ES-I3 (cell line): ENCODE data around the gene RPS6KL1.

ENCODE experiments used
- H3K36me3 ChIP-seq: 2 replicates; pipeline ENCODE4 v1.6.1; 2013; ENCODE audit warnings: mild to moderate bottlenecking, low read length, control low read depth, moderate library complexity; ENCODE audit not compliant: insufficient read depth
- H3K4me1 ChIP-seq: 2 replicates; pipeline ENCODE4 v1.6.1; 2013; ENCODE audit warnings: mild to moderate bottlenecking, control low read depth, low read length; ENCODE audit not compliant: insufficient read depth
- H3K9ac ChIP-seq: 2 replicates; pipeline ENCODE4 v1.6.1; 2013; ENCODE audit warnings: low read depth, mild to moderate bottlenecking, low read length, moderate library complexity
- H3K9me3 ChIP-seq: 2 replicates; pipeline ENCODE4 v1.6.1; 2013; ENCODE audit warnings: mild to moderate bottlenecking, low read length, moderate library complexity; ENCODE audit not compliant: control insufficient read depth, insufficient read depth

RPS6KL1 gene

DNA sequence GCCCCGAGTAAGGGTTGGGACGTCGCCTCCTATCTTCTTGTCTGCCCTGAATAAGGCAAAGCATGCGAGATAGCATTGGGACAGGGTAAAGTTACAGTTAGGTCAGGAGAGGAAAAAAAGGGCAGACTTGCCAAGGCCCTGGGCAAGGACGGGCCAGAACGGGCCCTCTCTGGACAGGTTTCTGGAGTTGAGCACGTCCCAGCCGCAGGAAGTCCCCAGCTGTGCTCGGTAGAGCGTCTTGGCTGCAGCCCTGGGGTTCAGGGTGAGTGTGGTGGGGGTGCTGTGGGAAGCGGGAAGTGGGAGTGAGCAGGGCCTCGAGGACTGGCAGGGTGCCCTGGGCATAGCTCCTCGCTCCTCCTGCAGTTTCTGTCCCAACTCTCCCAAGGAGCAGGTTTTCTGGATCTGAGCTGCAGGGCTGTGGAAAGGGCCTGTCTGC lies 5.4 kb downstream of the RPS6KL1 start:
- Histone ChIP-seq H3K4me1 (no peaks in the 10 kb centered on the region), H3K9me3 (no peaks in the 10 kb centered on the region), H3K36me3 (no peaks in the 10 kb centered on the region; the same call in 1 of the 2 replicates), H3K9ac (no peak overlapping the region)

DNA sequence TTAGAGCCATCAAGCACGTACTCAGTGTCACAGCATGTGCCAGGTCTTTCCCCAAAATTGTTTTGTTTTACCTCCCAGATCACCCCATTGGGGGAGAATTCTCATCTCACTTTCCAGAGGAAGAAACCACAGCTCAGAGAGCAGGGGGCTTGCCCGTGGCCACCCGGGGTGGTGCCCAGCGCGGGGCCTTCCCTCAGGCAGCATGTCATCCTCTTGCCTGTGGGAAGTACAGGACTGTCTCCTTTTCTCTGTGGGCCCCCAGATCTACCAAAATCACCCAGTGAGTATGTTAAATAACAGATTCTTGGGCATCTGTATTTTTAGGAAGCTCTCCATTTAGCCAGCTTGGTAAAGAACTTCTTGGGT lies 5.9 kb downstream of the RPS6KL1 start:
- H3K9me3 ChIP-seq = no peaks in the 10 kb centered on the region
- H3K9ac ChIP-seq = no peak overlapping the region
- no peaks in the 10 kb centered on the region; the same call in 1 of the 2 replicates for H3K36me3 ChIP-seq
- no peaks in the 10 kb centered on the region for H3K4me1 ChIP-seq

DNA sequence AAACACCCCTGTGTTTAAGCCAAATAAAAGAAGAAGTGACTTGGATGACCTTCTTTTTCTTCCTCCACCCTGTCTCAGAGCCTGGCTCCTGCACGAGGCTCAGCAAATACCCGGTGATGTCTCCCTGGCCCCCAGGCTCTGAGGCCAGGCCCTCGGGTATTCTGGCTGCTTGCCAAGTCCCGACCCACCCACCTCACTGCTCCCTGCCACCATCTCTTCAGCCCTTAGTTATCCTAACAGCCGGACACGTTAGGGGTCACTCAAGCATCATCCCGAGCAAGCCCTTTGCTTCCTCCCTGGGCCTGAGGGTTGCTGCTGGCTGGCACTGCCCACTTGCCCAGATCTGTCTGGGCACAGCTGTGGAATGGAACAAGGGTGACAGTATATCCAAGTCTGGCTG lies 7.2 kb downstream of the RPS6KL1 start:
- H3K9ac ChIP-seq = no peak overlapping the region
- H3K36me3 ChIP-seq = no peaks in the 10 kb centered on the region; the same call in 1 of the 2 replicates
- no peaks in the 10 kb centered on the region for H3K9me3 ChIP-seq
- H3K4me1 ChIP-seq = no peaks in the 10 kb centered on the region

DNA sequence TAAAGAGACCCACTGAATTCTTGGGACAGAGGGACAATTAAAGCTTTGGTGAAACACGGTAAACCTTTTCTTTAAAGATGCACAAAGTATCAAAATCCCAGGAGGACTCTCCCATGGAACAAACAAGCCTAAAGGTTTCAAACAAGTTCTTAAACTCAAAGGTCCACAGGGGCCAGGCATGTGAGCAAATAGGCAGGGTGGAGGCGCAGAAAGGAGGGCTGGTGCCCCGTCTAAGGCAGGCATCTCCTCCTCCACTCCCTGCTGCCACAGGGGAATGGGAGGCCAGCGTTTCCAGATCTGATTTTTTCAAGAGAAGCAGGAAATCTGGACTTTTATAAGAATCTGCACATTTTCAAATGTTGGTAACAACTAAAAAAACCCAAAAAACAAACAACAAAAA lies 7.6 kb downstream of the RPS6KL1 start:
- H3K4me1 ChIP-seq = no peaks in the 10 kb centered on the region
- no peaks in the 10 kb centered on the region; the same call in 1 of the 2 replicates for H3K36me3 ChIP-seq
- H3K9ac ChIP-seq = no peak overlapping the region
- H3K9me3 ChIP-seq = no peaks in the 10 kb centered on the region

DNA sequence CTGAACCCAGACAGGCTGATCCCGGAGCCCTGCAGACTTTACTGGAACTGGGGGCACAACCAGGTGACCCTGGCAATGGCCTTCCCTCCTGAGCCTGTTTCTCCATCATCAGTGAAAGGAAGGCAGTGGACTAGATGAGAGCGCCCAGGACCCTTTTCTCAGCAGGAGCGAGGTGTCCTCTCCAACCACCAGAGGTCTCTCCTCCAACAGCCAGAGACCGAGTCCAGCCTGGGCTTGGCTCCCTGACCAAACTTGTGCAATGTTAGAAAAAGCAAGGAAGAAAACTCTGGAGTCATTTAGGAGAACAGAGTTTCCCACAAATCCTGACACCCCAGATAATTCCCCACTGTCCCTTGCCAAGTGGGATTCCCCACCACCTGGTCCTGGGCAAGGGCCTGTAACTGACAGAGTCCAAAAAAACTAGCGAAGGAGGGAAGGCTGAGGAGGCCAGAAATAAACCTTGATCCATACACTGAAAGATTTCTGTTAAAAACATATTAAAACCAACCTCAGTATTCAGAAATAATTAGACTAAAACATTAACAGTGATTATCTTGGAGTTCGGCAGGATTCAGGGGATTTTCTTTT lies 9.0 kb downstream of the RPS6KL1 start:
- H3K36me3 ChIP-seq = no peaks in the 10 kb centered on the region; the same call in 1 of the 2 replicates
- H3K9me3 ChIP-seq = no peaks in the 10 kb centered on the region
- no peaks in the 10 kb centered on the region for H3K4me1 ChIP-seq
- no peak overlapping the region for H3K9ac ChIP-seq

DNA sequence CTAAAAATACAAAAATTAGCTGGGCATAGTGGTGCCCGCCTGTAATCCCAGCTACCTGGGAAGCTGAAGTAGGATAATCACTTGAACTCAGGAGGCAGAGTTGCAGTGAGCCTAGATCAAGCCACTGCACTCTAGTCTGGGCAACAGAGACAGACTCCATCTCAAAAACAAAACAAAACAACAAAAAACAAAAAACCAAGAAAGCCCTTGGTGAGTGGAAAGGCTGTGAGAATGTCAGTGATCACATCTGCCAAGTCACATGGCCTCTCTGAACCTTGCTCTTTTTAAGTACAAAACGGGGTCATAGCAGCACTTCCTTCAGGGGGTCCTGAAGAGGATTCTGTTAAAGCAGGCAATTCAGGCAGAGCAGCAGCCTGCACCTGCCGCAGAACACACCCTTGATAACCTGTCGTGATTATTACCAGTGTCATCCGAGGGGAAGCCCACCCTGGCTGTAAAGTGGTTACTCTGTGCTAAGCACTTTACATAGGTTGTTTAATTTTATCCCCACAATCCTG lies 9.6 kb downstream of the RPS6KL1 start:
- H3K36me3 ChIP-seq = no peaks in the 10 kb centered on the region; the same call in 1 of the 2 replicates
- no peak overlapping the region for H3K9ac ChIP-seq
- H3K4me1 ChIP-seq = no peaks in the 10 kb centered on the region
- no peaks in the 10 kb centered on the region for H3K9me3 ChIP-seq

DNA sequence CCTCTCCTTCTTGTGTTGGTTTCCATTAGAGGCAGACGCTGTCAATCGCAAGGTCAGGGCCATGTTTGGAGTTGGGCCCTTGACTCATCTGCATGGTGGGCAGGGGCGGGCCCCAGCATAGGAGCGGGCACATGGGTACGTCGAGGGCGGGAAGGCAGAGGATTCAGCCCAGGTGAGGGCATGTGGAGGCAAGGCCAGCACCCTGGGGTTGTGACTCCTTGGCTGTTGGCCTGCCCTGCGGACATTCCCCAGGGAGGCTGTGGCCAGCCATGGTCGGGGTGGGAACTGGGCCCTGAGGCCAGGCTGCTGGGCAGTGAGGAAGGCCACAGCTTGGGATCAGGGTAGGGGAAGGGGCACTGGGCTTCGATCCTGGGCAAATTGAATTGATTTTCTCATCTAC lies 10.3 kb downstream of the RPS6KL1 start:
- H3K4me1 ChIP-seq = no peaks in the 10 kb centered on the region
- no peaks in the 10 kb centered on the region; the same call in 1 of the 2 replicates for H3K36me3 ChIP-seq
- no peaks in the 10 kb centered on the region for H3K9me3 ChIP-seq
- no peak overlapping the region for H3K9ac ChIP-seq

DNA sequence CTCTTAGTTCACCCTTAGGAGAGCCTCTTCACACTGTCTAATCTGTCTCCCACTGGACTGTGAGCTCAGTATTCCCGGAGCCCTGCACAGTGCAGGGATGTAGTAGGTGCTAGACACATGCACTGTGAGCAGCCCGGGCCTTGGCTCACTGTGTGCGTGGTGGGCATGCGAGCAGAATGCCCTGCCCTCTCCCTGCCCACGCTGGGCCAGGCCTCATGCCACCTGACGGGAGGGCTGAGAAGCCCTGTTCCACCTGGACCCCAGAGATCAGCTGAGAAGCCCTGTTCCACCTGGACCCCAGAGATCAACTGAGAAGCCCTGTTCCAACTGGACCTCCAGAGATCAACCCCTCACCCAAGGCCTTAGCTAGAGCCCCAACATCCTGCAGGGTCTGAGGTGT lies 10.9 kb downstream of the RPS6KL1 start:
- Histone ChIP-seq H3K9me3 (no peaks in the 10 kb centered on the region), H3K4me1 (no peaks in the 10 kb centered on the region), H3K36me3 (no peaks in the 10 kb centered on the region; the same call in 1 of the 2 replicates), H3K9ac (no peak overlapping the region)

DNA sequence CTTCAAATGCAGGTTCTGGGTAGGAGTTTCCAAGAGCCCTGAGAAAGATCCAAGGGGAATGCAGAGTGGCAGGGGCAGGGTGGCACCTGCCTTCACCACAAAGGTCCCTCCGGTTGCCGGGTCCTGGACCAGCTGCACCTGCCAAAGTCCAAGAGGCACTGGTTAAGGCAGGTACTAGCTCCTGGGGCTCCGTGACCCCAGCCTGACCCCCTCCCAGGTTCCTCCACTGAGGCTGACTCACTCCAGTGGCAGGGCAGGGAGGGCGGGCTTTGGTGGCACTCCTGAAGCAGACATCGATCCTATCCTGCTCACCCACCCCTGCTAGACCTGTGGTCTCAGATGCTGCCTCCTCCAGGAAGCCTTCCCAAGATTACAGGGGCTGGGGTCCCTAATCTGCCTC lies 11.4 kb downstream of the RPS6KL1 start:
- Histone ChIP-seq H3K36me3 (no peaks in the 10 kb centered on the region), H3K9me3 (no peaks in the 10 kb centered on the region), H3K9ac (no peak overlapping the region), H3K4me1 (no peaks in the 10 kb centered on the region)

DNA sequence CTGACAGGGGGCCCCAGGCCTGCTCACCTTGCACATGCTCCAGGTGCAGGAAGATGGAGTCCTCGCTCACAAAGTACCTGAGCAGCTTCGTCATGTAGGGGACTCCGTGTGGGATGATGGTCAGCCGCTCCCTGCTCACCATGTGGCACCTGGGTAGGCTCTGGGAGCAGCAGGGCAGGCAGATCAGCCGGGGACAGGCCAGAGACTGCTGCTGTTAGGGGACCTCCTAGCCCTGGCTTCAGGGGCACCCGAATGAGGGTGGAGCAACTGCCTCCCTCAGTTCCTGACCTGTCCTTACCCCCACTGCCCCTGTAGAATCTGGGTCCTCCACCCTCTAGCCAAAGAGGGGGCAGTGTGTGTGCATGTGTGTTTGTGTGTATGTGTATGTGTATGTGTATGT lies 11.8 kb downstream of the RPS6KL1 start:
- Histone ChIP-seq H3K9me3 (no peaks in the 10 kb centered on the region), H3K4me1 (no peaks in the 10 kb centered on the region), H3K9ac (no peak overlapping the region), H3K36me3 (no peaks in the 10 kb centered on the region)

DNA sequence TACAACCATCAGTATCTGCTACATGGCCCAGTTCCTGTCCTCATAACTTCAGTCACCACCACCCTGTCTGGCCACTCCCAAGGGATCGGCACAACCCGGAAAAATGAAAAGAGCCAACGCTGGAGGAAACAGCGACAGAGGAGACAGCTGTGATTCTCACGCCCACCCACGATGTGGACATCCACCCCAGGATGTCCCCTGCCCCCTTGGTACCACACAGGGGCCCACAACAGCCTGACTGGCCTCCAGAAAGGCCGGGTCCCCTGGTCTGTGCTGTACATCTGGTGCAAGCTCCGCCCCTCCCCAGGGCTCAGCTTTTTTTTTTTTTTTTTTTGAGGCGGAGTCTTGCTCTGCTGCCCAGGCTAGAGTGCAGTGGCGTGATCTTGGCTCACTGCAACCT lies 12.5 kb downstream of the RPS6KL1 start:
- H3K9ac ChIP-seq = no peak overlapping the region
- H3K9me3 ChIP-seq = no peaks in the 10 kb centered on the region
- no peaks in the 10 kb centered on the region for H3K4me1 ChIP-seq
- H3K36me3 ChIP-seq = no peaks in the 10 kb centered on the region

DNA sequence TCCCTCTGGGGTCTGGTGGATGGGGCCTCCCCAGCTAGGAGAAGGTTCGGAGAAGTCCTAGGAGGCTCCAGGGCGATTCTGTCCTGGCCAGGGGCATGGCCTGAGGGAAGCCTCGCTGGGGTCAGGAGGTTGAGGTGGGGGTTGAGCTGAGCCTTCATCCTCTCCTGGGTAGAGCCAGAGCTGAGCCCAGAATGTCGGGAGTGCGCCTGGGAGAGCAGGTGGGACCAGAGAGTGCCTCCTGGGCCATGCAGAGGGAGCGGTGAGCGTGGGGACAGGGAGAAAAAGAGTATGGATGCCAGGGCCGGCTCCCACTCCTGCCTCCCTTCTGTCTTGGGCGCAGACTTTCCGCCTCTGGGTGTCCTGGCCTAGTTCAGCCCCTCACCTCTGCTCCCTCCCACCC lies 13.1 kb downstream of the RPS6KL1 start:
- Histone ChIP-seq H3K4me1 (no peaks in the 10 kb centered on the region), H3K36me3 (no peaks in the 10 kb centered on the region), H3K9ac (no peak overlapping the region), H3K9me3 (no peaks in the 10 kb centered on the region)

DNA sequence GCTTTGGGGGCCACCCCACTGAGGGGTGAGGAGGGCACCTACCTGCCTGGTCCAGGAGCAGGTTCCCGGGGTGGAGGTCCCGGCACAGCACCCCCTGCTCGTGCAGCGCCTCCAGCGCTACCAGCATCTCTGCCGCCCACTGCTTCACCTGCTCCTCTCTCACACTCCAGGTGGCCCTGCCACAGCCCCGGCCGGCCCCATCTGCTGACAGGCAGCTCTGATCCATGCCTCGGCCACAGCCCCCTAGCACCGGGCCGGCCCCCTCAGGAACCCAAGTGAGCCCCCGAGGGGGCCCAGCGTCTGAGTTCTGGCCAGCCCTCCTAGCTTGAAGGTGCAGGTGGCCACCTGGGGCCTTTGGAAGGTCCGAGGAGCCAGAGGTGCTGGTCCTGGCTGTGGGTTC lies 13.6 kb downstream of the RPS6KL1 start:
- Histone ChIP-seq H3K9me3 (no peaks in the 10 kb centered on the region), H3K9ac (no peak overlapping the region), H3K36me3 (no peaks in the 10 kb centered on the region), H3K4me1 (no peaks in the 10 kb centered on the region)

DNA sequence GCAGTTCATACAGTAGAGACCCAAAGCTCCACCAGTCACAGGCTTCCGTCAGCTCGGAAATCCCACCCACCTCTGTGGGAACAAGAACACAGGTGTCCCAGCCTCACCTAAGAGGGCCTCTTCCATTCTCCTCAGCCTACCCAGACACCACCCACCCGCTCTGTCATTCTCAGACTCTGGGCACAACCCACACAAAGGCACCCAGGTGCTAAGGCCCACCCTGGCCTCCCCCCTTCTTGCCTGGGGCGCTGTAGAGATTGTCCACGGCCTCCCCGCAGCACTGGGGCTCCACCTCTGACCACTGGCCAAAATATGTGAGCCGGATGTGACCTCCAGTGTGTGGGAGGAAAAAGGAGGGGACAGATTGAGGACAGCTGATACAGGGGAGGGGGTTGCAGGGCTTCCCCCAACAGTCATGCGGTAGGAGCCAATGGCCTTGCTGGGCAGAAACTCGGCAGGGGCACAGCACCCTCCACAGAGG lies 14.2 kb downstream of the RPS6KL1 start:
- no peak overlapping the region for H3K9ac ChIP-seq
- H3K36me3 ChIP-seq = peaks cover 1% of the 10 kb centered on the region; the same call in 1 of the 2 replicates

DNA sequence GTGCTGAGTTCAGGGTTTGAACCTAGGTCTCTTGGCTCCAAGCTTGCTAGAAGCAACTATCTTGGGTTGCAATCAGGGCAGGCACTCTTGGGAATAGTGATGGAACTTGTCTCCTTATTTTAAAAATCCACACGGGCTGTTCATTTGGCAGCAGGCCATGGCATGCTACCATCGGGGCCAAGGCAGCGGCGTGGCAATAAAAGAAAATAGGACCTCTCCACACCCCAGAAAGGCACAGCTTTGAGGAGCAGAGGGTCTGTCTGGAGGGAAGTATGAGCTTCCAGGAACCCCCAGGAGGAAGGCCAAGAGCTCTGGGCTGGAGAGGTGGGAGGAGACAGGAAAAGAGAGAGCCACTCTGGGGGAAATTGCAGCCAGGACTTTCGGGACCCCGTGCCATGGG lies 15.3 kb downstream of the RPS6KL1 start:
- no peaks in the 10 kb centered on the region; the same call in 1 of the 2 replicates for H3K4me1 ChIP-seq
- no peaks in the 10 kb centered on the region for H3K9me3 ChIP-seq
- H3K36me3 ChIP-seq = peaks cover 10% of the 10 kb centered on the region; the same call in 1 of the 2 replicates
- H3K9ac ChIP-seq = no peak overlapping the region

More for the DNA sequence above, 14.2 kb downstream of the RPS6KL1 start:
- Histone ChIP-seq H3K4me1 (no peaks in the 10 kb centered on the region), H3K9me3 (no peaks in the 10 kb centered on the region)
